OCI-M1 (cell line): ENCODE results near the gene POLR3H.
"Not testable (repeated sequence)": the region's sequence is repeated elsewhere in the genome, so short reads cannot be mapped to it uniquely, and the experiment has no call there.

Source experiments
- DNase-seq: peaks from one replicate; lab custom pipeline; 2025; lab: John Stamatoyannopoulos, UW

Gene POLR3H

GRCh38 chr22:41564563-41564962 lies 20.3 kb upstream of the POLR3H start:
- no peak for DNase-seq

GRCh38 chr22:41563051-41563711 lies 18.9 kb upstream of the POLR3H start:
- no peak for DNase-seq

- DNase-seq, result no peak
These were observed 18.2 kb upstream of the POLR3H start for GRCh38 chr22:41562461-41562860.

GRCh38 chr22:41561788-41562187 lies 17.5 kb upstream of the POLR3H start:
- no peak for DNase-seq

- DNase-seq, result no peak
These were observed 17.1 kb upstream of the POLR3H start for GRCh38 chr22:41561335-41561734.

- DNase-seq, result no peak
These were observed 15.8 kb upstream of the POLR3H start for GRCh38 chr22:41560095-41560471.

- not testable (repeated sequence) for DNase-seq
These were observed 14.0 kb upstream of the POLR3H start for GRCh38 chr22:41558241-41558630.

GRCh38 chr22:41557401-41558240 lies 13.4 kb upstream of the POLR3H start:
- DNase-seq, result no peak

GRCh38 chr22:41556561-41556960 lies 12.3 kb upstream of the POLR3H start:
- no peak for DNase-seq

- DNase-seq, result no peak
These were observed 11.2 kb upstream of the POLR3H start for GRCh38 chr22:41555325-41555982.

- no peak for DNase-seq
These were observed 7.8 kb upstream of the POLR3H start for GRCh38 chr22:41551877-41552582.

- DNase-seq, result no peak
These were observed 6.8 kb upstream of the POLR3H start for GRCh38 chr22:41550952-41551491.

GRCh38 chr22:41548830-41549211 lies 4.6 kb upstream of the POLR3H start:
- no peak for DNase-seq

GRCh38 chr22:41544671-41545476 lies 604 bp upstream of the POLR3H start:
- DNase-seq, result no peak

- no peak for DNase-seq
These were observed 2.0 kb downstream of the POLR3H start for GRCh38 chr22:41542224-41542623.

GRCh38 chr22:41541484-41541883 lies 2.8 kb downstream of the POLR3H start:
- no peak for DNase-seq

GRCh38 chr22:41540365-41540764 lies 3.9 kb downstream of the POLR3H start:
- DNase-seq, result no peak

- no peak for DNase-seq
These were observed 4.3 kb downstream of the POLR3H start for GRCh38 chr22:41540006-41540315.

GRCh38 chr22:41539146-41540005 lies 4.9 kb downstream of the POLR3H start:
- peak; percentile 12 for DNase-seq

GRCh38 chr22:41538583-41538982 lies 5.7 kb downstream of the POLR3H start:
- DNase-seq, result no peak

- no peak for DNase-seq
These were observed 7.1 kb downstream of the POLR3H start for GRCh38 chr22:41537203-41537602.
